Measurements from ENCODE around the gene PARP2. TPM values are rescaled to one million over a fixed set of nuclear protein-coding genes. Genes with fewer than 3 reads are reported as not detected.
A peak's percentile ranks its signal among the peaks of the same experiment; 100 is the strongest.

PARP2 gene
- total and polyA plus RNA-seq, 2 donors (not counting 3 experiments of a cell fraction or from before 2014, with no cell fraction given) = 15.7 to 30.6 TPM

GRCh38 chr14:20302042-20302755 is 41.2 kb upstream of the PARP2 start:
- POLR2A ChIA-PET = no interaction called here
- no TSS peak for BruUV-seq (replicated peaks)
- dilution Hi-C loops (cut with MboI; ENCODE audit: extremely low pct_ligation_motif_present, low sequenced_read_pairs) = no loop called here

GRCh38 chr14:20305265-20306078 is 38.0 kb upstream of the PARP2 start, which contains the start of gene TTC5:
TSS of gene TTC5 (minus strand) at chr14:20305951. CDS start at chr14:20305937, 14 bp downstream.
- peaks cover 9% of the 10 kb centered on the region for H3K4me1 ChIP-seq (ENCODE audit: control insufficient read depth, extremely low read depth, insufficient read depth, low read length)

More at GRCh38 chr14:20302042-20302755, 41.2 kb upstream of the PARP2 start:
- Histone ChIP-seq H3K9ac (replicated peaks; ENCODE audit: extremely low read depth, insufficient read depth, low read length) (no peak overlapping the region), H3K9me3 (replicated peaks; ENCODE audit: control insufficient read depth, insufficient read depth, low read length) (no peaks in the 10 kb centered on the region), H4K20me1 (replicated peaks; ENCODE audit: control insufficient read depth, extremely low read depth, insufficient read depth, low read length) (no peaks in the 10 kb centered on the region), H2AFZ (ENCODE audit: low read depth, low read length) (no peak overlapping the region), H3K27ac (ENCODE audit: insufficient read depth, low read depth, low read length) (no peak overlapping the region), H3K4me2 (ENCODE audit: insufficient read depth, low read length) (no peak overlapping the region), H3K36me3 (ENCODE audit: control insufficient read depth in 2 of 2, extremely low read depth in 1 of 2, insufficient read depth in 2 of 2, low read length in 2 of 2) (peaks cover 9 to 11% of the 10 kb centered on the region in 2 experiments), H3K79me2 (ENCODE audit: control insufficient read depth, insufficient read depth, low read length) (peaks cover 13% of the 10 kb centered on the region), H3K27me3 (ENCODE audit: control insufficient read depth in 2 of 2, insufficient read depth in 2 of 2, low read length in 2 of 2) (no peaks in the 10 kb centered on the region), H3K4me1 (ENCODE audit: control insufficient read depth, extremely low read depth, insufficient read depth, low read length) (peaks cover 9% of the 10 kb centered on the region), H3K4me3 (replicated peaks in 1 of 3; ENCODE audit: insufficient read depth in 1 of 3, low read depth in 1 of 3, low read length in 3 of 3) (no peak overlapping the region), H3K9me1 (replicated peaks; ENCODE audit: control insufficient read depth, extremely low read depth, insufficient read depth, low read length) (no peaks in the 10 kb centered on the region)
- TF ChIP-seq MYC (IDR thresholded peaks at IDR 0.05; ENCODE audit: low read depth, low read length) = no peak
- TF ChIP-seq JUN (IDR thresholded peaks at IDR 0.05; ENCODE audit: borderline replicate concordance, insufficient read depth, insufficient read length, low read depth) = no peak
- TF ChIP-seq EZH2 (IDR thresholded peaks at IDR 0.05; ENCODE audit: borderline replicate concordance, low read depth, low read length, severe bottlenecking) = no peak
- TF ChIP-seq GATA2 (IDR thresholded peaks at IDR 0.05; ENCODE audit: insufficient read depth, insufficient read length, low read depth, low read length) = no peak
- no peak for TF ChIP-seq POLR2A (IDR thresholded peaks at IDR 0.05; ENCODE audit: low read depth, low read length)
- no peak for TF ChIP-seq FOS (IDR thresholded peaks at IDR 0.05; ENCODE audit: borderline replicate concordance, insufficient read depth, low read length)
- intact Hi-C loops (cut with micrococcal nuclease) = no loop called here
- FAIRE-seq (no peak), DNase-seq (ENCODE audit: low read depth, low spot score) (no peak)
- CTCF ChIA-PET = no interaction called here

More at GRCh38 chr14:20305265-20306078, 38.0 kb upstream of the PARP2 start, which contains the start of gene TTC5:
- Histone ChIP-seq H3K9ac (replicated peaks; ENCODE audit: extremely low read depth, insufficient read depth, low read length) (peak within 1 kb of the TSS; percentile 87), H3K9me1 (replicated peaks; ENCODE audit: control insufficient read depth, extremely low read depth, insufficient read depth, low read length) (no peaks in the 10 kb centered on the region), H3K27me3 (ENCODE audit: control insufficient read depth in 2 of 2, insufficient read depth in 2 of 2, low read length in 2 of 2) (no peaks in the 10 kb centered on the region), H2AFZ (ENCODE audit: low read depth, low read length) (peak within 1 kb of the TSS; percentile 100), H3K79me2 (ENCODE audit: control insufficient read depth, insufficient read depth, low read length) (peaks cover 13% of the 10 kb centered on the region), H4K20me1 (replicated peaks; ENCODE audit: control insufficient read depth, extremely low read depth, insufficient read depth, low read length) (no peaks in the 10 kb centered on the region), H3K9me3 (replicated peaks; ENCODE audit: control insufficient read depth, insufficient read depth, low read length) (no peaks in the 10 kb centered on the region), H3K36me3 (ENCODE audit: control insufficient read depth in 2 of 2, extremely low read depth in 1 of 2, insufficient read depth in 2 of 2, low read length in 2 of 2) (peaks cover under 1 to 2% of the 10 kb centered on the region in 2 experiments), H3K4me3 (replicated peaks in 1 of 3; ENCODE audit: insufficient read depth in 1 of 3, low read depth in 1 of 3, low read length in 3 of 3) (peak within 1 kb of the TSS; percentile 63 to 100 (median 99)), H3K4me2 (ENCODE audit: insufficient read depth, low read length) (peak within 1 kb of the TSS; percentile 100), H3K27ac (ENCODE audit: insufficient read depth, low read depth, low read length) (peak within 1 kb of the TSS; percentile 50)
- TSS peak; percentile 62 for BruUV-seq (replicated peaks)
- TF ChIP-seq JUN (IDR thresholded peaks at IDR 0.05; ENCODE audit: borderline replicate concordance, insufficient read depth, insufficient read length, low read depth) (no peak), MAX (IDR thresholded peaks at IDR 0.05; ENCODE audit: insufficient read depth, insufficient read length) (no peak), EZH2 (IDR thresholded peaks at IDR 0.05; ENCODE audit: borderline replicate concordance, low read depth, low read length, severe bottlenecking) (no peak), POLR2A (IDR thresholded peaks at IDR 0.05; ENCODE audit: low read depth, low read length) (peak; percentile 77), CTCF (IDR thresholded peaks at IDR 0.05; ENCODE audit: extremely low read depth in 1 of 2, insufficient read depth in 1 of 2, low read depth in 1 of 2, low read length in 2 of 2) (peak; percentile 92 to 97), MYC (IDR thresholded peaks at IDR 0.05; ENCODE audit: low read depth, low read length) (peak; percentile 25), GATA2 (IDR thresholded peaks at IDR 0.05; ENCODE audit: insufficient read depth, insufficient read length, low read depth, low read length) (no peak)
- FAIRE-seq (peak; percentile 92), DNase-seq (ENCODE audit: low read depth, low spot score) (peak; percentile 92)
- CTCF ChIA-PET = interaction anchor here (0.6 to 1.4 kb wide), 2 partner anchors 11 to 13 kb away, joined by 3 read pairs; no protein-coding TSS in a partner anchor
- dilution Hi-C loops (cut with MboI; ENCODE audit: extremely low pct_ligation_motif_present, low sequenced_read_pairs) = no loop called here
- intact Hi-C loops (cut with micrococcal nuclease) = loop anchor here (5.0 kb wide), 1 partner anchor 107 kb away; the partner anchor contains the start of gene TEP1
- POLR2A ChIA-PET = no interaction called here
